A549 (cell line): ENCODE measurements around the gene PDZD2.

Experiments used
- EP300 ChIP-seq, 2 experiments: fragments of >200 bp; sonication (Bioruptor Twin); formaldehyde crosslinking; IDR thresholded peaks; 2 replicates in 1 of 2; 3 replicates in 1 of 2; pipeline ENCODE4 v1.6.1; 2016 to 2017
- NFE2L2 ChIP-seq: fragments of 150-350 bp; conservative IDR thresholded peaks from 2 replicates; pipeline ENCODE4 v1.6.1; 2014; ENCODE audit warnings: low read length
- RNF2 ChIP-seq: fragments of 200-600 bp; sonication (generic); IDR thresholded peaks from 2 replicates; pipeline ENCODE4 v1.6.1; 2016; ENCODE audit warnings: low read depth, mild to moderate bottlenecking, antibody characterized with exemption, moderate library complexity, borderline replicate concordance

- TF ChIP-seq NFE2L2, result no peak
- no peak for TF ChIP-seq EP300 (IDR thresholded peaks at IDR 0.05)
- TF ChIP-seq RNF2, result no peak
These were observed 351.8 kb downstream of the PDZD2 start for GRCh38 chr5:31990701-31991110.
